ENCODE results near the gene ACADL.
"Not testable (repeated sequence)": the region's sequence is repeated elsewhere in the genome, so short reads cannot be mapped to it uniquely, and the experiment has no call there.

The ACADL gene

DNA sequence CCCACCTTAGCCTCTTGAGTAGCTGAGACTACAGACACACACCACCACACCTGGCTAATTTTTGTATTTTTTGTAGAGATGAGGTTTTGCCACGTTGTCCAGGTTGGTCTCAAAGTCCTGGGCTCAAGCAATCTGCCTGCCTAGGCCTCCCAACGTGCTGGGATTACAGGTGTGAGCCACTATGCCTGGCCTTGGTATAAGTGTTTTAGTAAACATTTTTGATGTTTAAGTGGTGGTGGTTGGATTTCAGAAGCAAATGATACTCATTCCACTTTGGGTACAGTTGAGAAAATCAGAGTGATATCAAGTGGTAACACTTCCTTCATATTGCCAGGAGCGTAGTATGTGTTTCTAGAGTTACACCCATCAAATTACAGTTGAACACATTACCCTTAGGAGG lies 25.4 kb downstream of the ACADL start:
- no peak for DNase-seq

DNA sequence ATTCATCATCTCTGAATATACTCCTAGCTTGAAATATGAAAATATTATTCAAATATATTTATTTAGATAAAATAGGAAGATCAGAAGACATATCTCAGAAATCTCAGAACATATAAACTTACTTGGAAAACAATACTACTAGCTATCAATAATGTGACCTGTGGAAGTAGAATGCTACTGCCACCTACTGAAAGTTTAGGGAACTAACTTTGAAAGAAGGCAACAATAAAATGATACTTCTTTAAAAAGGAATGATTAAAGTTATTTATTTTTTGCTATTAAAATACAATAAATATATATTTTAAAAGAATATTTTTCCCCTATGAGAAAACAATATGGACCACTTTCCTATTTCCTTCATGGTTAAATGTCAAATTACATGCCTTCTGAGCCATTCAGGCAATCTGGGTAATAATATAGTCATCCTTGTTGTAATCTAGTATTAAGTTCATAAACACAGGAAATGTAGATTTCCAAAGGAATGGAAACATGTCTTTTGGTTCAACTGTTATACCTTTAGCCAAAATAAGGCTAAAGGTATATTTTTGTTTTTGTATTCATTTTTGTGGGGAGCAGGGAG lies 26.0 kb downstream of the ACADL start:
- peak; percentile 21 for DNase-seq

DNA sequence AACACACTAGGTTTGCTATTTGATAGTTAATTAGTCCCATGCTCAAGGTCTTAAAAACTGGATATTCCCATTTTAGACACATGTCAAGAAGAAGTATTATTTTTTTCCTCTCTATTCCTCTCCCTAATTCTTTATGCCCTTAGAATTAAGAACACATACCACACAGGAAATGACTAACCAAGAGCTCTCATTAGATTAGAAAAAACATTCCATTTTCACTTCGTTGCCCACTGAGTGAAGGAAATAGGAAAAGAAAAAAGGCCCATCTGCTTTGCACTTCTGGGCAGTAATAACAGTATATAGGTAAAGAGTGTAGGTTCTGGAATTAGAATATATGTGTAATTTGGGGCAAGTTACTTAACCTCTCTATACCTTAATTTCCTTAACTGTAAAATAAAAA lies 26.9 kb downstream of the ACADL start:
- DNase-seq, result peak; percentile 17

DNA sequence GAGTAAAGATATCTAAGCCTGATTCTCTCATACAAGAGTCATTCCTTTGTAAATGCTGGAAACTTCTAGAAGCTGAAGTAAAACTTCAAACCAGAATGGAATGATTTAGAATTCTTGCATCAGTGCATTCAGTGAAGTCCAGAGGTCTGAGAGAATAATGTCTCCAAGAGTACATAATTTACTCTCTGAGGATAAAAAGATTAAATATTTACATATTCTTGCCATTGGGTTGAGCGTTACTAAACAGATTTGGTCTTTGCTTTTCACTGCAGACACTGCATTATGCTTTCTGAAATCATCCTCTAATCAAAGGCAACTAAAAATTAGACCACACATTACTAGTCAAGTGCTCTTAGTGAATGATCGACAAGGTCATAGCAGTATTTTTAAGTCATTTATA lies 27.5 kb downstream of the ACADL start:
- no peak for DNase-seq

DNA sequence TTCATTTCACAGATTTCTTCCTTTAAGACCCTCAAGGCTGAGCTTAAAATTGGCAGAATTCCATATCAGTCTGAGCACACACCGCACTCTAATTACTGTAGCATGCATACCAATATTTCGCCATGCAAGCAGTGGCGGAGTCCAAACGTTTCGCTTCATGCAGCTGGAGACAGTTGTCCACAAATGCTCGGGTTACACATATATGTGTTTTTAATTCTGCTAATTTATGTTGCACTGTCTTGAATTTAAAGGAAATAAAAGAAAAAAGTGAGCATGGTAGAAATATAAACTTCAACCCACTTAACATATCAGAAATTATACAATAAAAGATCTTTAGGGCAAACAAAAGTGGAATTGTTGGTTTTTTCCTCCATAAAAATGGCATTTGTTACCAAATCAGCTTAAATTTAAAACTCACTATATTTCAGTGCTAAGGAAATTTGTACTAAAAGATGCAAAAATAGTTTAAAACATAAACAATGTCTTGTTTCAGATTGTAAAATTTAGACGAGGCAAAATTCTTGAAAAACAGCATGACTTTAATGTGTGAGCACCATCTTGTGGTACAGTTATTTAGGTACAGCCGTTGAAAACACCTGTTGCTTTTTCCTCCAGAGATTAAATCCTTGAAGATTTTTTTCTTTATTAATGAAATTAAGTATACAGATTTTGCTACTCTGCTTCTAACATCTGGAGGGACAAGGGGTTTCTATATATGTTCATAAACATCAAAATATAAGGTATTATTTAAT lies 30.0 kb downstream of the ACADL start:
- DNase-seq, result peak; percentile 34

DNA sequence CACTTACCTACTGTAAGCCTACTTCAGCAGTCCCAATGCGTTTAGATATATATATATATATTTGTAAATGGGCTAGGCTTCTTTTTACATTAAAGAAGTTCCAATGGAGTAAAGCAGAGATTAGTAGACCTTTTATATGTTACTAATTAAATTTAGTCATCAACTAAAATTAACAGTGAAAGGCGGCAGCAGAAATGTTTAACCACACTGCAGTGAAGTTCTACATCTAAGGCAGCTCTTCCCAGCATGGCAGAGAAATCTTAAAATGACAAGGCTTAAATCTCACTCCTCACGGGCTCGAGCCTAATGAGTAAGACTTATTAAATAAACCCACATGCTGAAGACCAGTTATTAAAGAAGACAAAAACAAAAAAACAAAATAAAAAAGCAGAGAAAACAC lies 34.9 kb downstream of the ACADL start:
- no peak for DNase-seq

DNA sequence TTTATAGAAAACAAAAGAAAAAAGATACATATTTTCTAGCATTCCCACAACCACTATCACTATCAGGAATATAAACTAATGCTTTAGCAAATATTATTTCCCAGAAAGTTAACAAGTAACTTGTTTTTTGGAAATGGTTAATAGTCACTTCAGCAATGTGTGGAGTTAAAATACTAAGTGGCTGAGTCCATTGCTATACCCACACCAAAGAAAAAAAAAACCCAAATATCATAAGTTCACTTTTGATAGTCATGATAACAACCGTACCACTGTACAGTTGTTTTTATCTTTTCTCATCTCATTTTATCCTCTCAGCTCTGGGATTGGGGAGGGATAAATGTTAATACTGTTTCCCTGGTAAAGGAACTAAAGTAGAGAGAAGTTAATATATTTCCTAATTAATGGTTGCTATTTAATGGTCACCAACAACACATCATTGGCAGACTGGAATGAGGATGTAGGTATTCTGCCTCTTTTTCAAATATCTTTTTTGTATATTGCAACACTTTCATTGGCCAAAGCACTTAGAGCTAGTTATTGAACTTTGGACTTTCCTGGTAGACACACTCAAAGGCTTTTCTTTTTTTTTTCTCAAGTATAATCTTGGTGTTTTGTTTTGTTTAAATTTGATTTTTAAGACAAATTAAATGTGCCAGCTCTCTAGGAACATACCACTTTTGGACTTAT lies 35.7 kb downstream of the ACADL start:
- DNase-seq, result no peak

DNA sequence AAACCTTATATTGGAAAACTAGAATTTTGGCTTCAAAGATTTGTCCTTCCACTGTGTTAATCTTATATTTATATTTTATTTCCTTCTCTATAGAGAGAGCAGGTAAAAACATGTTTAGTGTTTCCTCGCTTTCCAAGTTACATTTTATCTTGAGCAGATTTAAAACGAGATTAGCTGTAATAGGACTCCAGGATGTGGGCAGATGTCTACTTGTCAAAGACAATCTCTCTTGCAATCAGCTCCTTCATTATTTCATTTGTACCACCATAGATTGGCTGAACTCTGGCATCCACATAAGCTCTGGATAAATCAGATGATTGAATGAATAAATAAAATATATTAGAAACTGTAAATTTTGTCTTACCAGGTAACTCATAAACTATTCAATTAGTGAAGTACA lies 36.5 kb downstream of the ACADL start:
- DNase-seq, result no peak

DNA sequence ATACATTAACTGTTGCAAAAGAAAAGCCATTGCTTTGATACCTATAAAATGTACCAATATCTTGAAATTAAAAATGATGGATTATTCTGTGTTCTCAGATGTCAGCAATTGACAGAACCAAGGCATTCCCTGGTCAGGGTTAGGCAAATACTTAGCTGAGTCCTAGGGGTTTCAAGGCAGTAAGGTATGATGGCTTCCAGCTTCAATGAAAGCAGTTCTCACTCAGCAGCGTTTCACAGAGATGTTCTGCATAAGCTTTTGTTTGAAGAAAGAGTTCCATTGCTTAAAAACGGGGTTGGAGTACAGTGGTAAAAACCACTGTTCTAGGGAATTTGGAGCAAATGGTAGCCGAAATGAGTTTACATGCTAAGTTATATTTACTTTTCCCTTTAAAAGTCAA lies 37.1 kb downstream of the ACADL start:
- DNase-seq, result no peak

DNA sequence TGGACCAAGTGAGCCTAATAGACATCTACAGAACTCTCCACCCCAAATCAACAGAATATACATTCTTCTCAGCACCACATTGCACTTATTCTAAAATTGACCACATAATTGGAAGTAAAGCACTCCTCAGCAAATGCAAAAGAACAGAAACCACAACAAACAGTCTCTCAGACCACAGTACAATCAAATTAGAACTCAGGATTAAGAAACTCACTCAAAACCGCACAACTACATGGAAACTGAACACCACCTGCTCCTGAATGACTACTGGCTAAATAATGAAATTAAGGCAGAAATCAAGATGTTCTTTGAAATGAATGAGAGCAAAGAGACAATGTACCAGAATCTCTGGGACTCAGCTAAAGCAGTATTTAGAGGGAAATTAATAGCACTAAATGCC lies 41.3 kb downstream of the ACADL start:
- DNase-seq, result not testable (repeated sequence)

DNA sequence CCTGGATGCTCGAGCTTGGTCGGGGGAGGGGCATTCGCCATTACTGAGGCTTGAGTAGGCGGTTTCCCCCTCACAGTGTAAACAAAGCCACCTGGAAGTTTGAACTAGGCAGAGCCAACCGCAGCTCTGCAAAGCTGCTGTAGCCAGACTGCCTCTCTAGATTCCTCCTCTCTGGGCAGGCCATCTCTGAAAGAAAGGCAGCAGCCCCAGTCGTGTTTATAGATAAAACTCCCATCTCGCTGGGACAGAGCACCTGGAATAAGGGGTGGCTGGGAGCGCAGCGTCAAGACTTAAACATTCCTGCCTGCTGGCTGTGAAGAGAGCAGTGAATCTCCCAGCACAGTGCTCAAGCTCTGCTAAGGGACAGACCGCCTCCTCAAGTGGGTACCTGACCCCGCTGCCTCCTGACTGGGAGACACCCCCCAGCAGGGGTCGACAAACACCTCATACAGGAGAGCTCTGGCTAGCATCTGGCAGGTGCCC lies 43.6 kb downstream of the ACADL start:
- not testable (repeated sequence) for DNase-seq

DNA sequence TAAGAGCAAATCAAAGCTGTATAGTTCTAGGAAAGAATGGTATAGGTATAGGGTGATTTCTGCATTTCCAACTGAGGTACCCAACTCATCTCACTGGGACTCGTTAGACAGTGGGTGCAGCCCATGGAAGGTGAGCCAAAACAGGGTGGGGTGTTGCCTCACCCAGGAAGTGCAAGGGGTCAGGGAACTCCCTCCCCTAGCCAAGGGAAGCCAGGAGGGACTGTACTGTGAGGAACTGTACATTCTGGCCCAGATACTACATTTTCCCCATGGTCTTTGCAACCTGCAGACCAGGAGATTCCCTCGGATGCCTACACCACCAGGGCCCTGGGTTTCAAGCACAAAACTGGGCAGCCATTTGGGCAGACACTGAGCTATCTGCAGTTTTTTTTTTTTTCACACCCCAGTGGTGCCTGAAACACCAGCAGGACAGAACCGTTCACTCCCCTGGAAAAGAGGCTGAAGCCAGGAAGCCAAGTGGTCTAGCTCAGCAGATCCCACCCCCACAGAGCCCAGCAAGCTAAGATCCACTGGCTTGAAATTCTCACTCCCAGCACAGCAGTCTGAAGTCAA lies 44.1 kb downstream of the ACADL start:
- DNase-seq, result not testable (repeated sequence)

DNA sequence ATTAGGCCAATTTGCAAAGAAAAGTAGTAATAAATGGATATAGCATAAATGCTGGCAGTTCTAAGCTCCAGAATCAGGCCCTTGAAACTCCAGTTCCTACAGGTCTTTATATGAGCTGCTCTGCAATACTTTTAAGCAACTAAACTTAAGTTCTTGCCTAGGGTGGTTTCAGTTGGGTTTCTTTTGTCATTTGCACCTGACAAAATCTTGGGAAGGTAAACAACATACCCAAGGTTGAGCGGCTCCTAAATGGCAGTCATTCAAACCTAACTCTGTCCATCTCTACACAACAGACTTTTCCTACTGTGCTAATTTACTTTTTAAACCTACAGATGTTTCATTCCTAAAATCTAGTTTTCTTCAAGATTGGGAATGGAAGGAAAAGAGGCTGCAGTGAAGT lies 44.8 kb downstream of the ACADL start:
- no peak for DNase-seq

DNA sequence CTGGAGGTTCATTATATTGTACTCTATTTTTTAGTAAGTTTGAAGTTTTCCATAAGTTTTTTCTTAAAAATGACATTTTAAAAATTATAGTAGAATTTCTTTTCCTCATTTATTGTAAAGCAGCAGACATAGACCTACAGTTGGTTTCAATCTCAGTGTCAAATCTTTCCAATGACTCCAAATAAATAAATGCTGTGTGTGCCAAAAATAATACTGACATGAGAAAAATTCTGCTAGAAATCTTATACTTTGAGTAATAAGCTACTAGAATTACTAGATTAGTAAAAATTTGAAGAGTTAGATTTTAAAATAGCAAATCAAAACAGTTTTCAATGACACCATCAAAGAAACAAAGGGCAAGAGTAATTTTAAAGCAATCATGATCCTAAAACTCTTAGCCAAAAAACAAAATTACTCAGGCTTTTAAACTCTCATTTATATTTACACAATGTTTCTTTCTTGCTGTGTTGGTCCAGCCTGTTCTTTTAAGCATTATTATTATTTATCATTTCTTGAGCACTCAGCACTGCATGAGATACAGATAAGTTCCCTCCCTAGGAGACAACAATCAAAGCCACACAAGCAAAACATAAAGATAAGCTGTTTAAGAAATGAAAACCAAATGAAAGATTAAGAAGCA lies 45.8 kb downstream of the ACADL start:
- no peak for DNase-seq

DNA sequence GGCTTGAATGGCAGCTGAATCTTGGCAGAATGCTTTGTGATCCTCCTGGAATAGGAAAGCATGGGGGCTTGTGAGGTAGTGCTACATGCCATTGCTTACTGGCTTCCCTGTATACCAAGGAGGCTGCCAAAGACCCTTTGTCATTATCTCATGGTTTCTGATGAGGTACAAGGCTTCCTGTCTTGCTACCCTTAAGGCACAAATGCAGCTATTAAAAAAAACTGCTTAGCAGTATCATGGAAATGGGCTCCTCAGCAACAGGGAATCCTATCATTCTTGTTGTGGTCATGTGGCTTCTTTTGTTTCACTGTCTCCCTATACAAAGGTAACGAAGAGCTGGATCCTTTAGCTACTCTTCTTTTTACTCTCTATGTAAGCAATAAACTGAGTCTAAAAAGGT lies 47.5 kb downstream of the ACADL start:
- no peak for DNase-seq

DNA sequence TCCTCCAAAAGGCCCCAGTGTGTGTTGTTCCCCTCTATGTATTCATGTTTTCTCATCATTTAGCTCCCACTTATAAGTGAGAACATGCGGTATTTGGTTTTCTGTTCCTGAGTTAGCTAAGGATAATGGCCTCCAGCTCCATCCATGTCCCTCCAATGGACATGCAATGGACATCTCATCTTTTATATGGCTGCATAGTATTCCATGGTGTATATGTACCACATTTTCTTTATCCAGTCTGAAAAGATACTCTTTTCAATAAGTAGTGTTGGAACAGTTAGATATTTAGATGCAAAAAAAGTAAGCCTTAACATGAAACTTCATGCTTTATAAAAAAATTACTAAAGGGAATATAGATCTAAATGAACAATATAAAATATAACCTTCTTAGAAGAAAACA lies 48.1 kb downstream of the ACADL start:
- not testable (repeated sequence) for DNase-seq

DNA sequence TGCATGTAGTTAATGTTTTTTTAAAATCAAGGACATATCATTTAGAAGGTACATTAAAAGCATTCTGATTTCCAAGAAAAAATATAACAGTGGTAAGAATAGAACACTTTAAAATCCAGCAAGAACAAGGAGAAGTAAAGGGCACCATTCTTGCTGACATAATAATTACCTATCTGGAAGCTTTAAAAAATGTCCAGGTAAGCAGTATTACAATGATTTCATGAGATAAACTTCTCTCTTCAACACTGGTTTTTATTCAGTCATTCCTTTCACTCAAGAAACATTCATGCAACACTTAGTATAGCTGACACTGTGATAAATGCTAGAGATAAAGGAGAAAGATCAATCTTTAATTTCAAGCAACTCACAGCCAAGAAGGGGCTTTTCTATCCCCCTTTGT lies 51.2 kb downstream of the ACADL start:
- DNase-seq, result no peak

DNA sequence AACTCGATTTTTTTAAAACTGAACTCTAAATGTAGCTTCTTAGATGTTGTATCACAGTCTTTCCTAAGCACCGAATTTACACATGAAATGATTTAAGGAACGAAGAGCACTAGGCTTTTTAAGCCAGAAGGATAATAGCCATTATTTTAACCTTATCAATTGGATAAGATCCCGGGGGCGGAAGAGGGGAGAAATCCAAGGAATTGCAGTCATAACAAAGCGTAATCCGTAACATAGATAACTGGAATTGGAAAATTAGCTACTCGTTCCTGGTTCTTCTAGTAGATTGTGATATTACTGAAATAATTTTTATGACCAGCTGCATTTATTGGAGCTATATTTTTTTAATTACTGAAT lies 53.0 kb downstream of the ACADL start:
- DNase-seq, result no peak

DNA sequence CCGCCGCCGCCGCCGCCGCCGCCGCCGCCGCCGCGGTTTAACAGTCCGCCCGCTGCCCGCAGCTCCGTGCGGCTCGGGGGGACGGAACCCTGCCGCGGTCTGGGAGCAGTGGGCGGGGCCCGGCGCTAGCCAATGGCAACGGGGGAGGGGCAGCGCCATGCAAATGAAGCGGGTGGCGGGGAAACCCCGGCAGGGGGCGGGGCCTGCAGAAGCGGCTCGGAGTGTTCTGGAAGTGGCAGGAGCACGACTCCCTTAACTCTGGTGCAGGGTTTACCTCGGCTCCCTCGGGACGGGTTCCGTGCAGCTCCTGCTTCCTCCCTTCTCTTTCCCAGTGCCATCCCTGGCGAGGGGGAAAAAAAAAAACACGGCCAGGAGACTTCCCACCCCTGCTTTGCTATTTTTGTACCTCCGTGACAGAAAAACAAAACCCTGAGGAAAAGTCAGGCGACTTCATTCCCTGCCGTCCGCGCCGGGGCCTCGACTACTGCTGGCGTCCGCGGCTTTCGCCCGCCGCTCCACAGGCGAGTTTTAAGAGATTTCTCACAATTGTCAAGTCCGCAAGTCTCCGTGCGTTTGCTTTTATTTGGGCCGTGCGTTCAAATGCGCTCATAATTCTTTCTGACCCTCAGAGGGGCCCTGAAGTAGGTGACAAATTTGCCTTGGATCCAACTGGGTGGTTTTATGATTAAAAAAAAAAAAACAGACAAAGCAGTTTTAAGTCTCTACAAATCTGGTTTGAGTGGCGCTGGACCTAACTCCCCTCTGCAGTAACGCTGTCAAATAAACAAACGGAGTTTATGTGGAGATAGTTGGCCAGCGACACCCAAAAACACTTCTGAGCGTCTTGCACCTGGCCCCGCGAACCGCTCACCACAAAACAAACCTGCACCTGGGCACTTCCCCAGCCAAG lies 53.7 kb downstream of the ACADL start, which contains the start of gene KANSL1L:
Gene KANSL1L (minus strand): TSS at position 101 of the 910 bp plus-strand sequence. CDS start 16,827 bp downstream, outside the sequence.
- peak; percentile 94 for DNase-seq

DNA sequence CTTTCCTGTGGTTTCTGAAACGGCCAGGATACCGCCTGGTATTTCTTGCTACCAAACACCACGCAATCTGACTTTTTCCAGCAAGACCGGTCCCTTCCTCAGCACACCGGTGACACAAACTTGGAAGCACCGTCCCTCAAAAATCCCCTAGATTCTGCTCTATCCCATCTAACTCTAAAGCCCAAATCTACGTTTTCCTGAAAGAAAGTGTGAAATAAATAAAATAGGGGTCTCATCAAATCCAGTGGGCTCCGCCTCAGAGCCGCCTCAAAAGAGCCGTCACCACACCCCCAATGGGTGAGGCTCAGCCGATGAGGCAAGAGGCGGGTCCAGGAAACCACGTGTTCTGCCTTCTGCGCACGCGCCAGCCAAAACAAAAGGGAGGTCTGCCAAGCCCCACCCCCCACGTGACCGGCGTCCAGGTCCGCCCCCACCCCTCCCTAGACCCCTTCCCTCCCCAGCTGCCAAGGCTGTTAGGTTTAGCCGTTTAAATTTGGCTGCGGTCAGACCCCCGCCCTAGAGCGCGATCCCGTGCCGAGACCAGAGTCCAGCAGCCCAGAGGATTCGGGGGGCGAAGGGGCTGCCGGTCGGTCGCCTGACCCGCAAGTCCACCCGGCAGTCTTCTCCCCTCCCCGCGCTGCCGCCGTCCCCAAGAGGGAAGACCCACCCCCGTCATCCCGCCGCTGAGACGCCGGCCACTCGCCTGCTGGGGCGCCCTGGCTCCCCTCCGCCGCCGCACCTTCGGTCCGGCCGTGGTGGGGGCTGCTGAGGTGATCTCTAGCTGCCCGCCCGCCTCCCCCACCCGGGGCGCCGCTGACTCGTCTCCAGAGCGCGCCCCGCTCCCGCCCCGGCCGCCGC lies 54.6 kb downstream of the ACADL start:
- peak; percentile 95 for DNase-seq

DNA sequence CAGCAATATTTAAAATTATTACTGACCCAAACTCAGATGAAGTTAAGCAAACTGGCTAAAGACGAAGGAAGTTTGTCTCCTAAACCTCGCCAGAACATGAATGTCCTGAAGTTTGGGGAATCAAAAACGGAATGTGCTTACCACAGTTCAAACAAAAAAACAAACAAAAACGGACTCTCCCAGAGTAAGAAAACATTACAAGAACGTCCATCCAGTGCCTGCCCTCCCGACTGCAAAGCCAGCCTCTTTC lies 55.1 kb downstream of the ACADL start:
- no peak for DNase-seq

Measured in fibroblast of skin of right quadriceps (primary cell).